ENCODE measurements around the gene DHCR24. TPM values are rescaled to one million over a fixed set of nuclear protein-coding genes. Genes with fewer than 3 reads are reported as not detected.

DHCR24 gene
- total RNA-seq, 1 donor from 2014 or later = 168 TPM

DNA sequence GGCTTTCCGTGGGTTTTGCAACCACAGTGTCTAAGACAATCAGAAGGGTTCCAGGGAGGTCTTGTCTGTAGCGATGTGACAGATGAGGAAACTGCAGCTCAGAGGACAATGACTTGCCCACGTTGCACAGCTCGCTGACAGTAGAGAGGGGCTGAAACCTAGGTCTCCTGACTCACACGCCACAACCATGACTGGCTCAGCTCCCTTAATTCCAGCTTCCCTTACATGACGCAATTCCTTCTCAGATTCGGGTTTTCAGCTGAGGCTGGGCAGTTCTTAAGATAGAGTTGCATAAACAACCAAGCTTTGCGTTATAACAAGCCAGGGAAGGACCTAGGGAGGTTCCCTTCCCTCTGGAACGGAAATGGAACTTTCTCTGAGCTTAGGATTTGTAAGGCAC is 36.3 kb downstream of the DHCR24 start:
- FAIRE-seq = peak; percentile 98
- Histone ChIP-seq H3K9me3 (ENCODE audit: insufficient read depth, low read depth, low read length) (no peaks in the 10 kb centered on the region), H3K27ac (ENCODE audit: low read depth, low read length) (peak overlapping the region; percentile 52), H3K4me1 (ENCODE audit: insufficient read depth, low read length) (peaks cover 23% of the 10 kb centered on the region), H2AFZ (ENCODE audit: low read depth, low read length) (no peak overlapping the region), H3K9ac (ENCODE audit: low read length) (peak overlapping the region; percentile 13), H4K20me1 (ENCODE audit: insufficient read depth, low read length) (peaks cover 6% of the 10 kb centered on the region), H3K4me2 (ENCODE audit: low read length) (peak overlapping the region; percentile 21), H3K36me3 (ENCODE audit: insufficient read depth, low read length) (peaks cover 43% of the 10 kb centered on the region), H3K4me3 (ENCODE audit: insufficient read depth, low read depth, low read length) (no peak overlapping the region), H3K27me3 (ENCODE audit: insufficient read depth, low read length) (no peaks in the 10 kb centered on the region), H3K79me2 (ENCODE audit: insufficient read depth, low read length) (peaks cover 4% of the 10 kb centered on the region)
- DNase-seq (ENCODE audit: low read depth) = peak; percentile 97
- no peaks in the 10 kb centered on the region for H3K27me3 Mint-ChIP-seq (ENCODE audit: low read depth, unreplicated experiment)
- H3K9me3 Mint-ChIP-seq (ENCODE audit: unreplicated experiment) = peaks cover 2% of the 10 kb centered on the region
- no peak for TF ChIP-seq EZH2 (IDR thresholded peaks at IDR 0.05; ENCODE audit: insufficient read depth, low read length)
- TF ChIP-seq, protein P1, sequence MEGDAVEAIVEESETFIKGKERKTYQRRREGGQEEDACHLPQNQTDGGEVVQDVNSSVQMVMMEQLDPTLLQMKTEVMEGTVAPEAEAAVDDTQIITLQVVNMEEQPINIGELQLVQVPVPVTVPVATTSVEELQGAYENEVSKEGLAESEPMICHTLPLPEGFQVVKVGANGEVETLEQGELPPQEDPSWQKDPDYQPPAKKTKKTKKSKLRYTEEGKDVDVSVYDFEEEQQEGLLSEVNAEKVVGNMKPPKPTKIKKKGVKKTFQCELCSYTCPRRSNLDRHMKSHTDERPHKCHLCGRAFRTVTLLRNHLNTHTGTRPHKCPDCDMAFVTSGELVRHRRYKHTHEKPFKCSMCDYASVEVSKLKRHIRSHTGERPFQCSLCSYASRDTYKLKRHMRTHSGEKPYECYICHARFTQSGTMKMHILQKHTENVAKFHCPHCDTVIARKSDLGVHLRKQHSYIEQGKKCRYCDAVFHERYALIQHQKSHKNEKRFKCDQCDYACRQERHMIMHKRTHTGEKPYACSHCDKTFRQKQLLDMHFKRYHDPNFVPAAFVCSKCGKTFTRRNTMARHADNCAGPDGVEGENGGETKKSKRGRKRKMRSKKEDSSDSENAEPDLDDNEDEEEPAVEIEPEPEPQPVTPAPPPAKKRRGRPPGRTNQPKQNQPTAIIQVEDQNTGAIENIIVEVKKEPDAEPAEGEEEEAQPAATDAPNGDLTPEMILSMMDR (IDR thresholded peaks at IDR 0.05; ENCODE audit: insufficient read depth, low read depth, low read length) = no peak
- H3K36me3 Mint-ChIP-seq (ENCODE audit: low read depth, unreplicated experiment) = peaks cover 51% of the 10 kb centered on the region
- no peak overlapping the region for H3K27ac Mint-ChIP-seq (ENCODE audit: unreplicated experiment)
- no peak overlapping the region for H3K4me3 Mint-ChIP-seq (ENCODE audit: unreplicated experiment)
- peaks cover 5% of the 10 kb centered on the region for H3K4me1 Mint-ChIP-seq (ENCODE audit: low read depth, unreplicated experiment)

GRCh38 chr1:54850069-54850730 is 36.8 kb downstream of the DHCR24 start:
- DNase-seq (ENCODE audit: low read depth) (peak; percentile 29), FAIRE-seq (no peak)
- peaks cover 6% of the 10 kb centered on the region for H4K20me1 ChIP-seq (ENCODE audit: insufficient read depth, low read length)
- H3K27me3 ChIP-seq (ENCODE audit: insufficient read depth, low read length) = no peaks in the 10 kb centered on the region
- no peak overlapping the region for H3K9ac ChIP-seq (ENCODE audit: low read length)
- Mint-ChIP-seq H3K4me1 (ENCODE audit: low read depth, unreplicated experiment) (peaks cover 5% of the 10 kb centered on the region), H3K27ac (ENCODE audit: unreplicated experiment) (peak overlapping the region; percentile 11), H3K27me3 (ENCODE audit: low read depth, unreplicated experiment) (no peaks in the 10 kb centered on the region), H3K4me3 (ENCODE audit: unreplicated experiment) (no peak overlapping the region), H3K36me3 (ENCODE audit: low read depth, unreplicated experiment) (peaks cover 51% of the 10 kb centered on the region), H3K9me3 (ENCODE audit: unreplicated experiment) (peaks cover 2% of the 10 kb centered on the region)
- H3K4me1 ChIP-seq (ENCODE audit: insufficient read depth, low read length) = peaks cover 23% of the 10 kb centered on the region
- H3K9me3 ChIP-seq (ENCODE audit: insufficient read depth, low read depth, low read length) = no peaks in the 10 kb centered on the region
- H3K27ac ChIP-seq (ENCODE audit: low read depth, low read length) = peak overlapping the region; percentile 21
- no peaks in the 10 kb centered on the region for H3K79me2 ChIP-seq (ENCODE audit: insufficient read depth, low read length)
- peaks cover 43% of the 10 kb centered on the region for H3K36me3 ChIP-seq (ENCODE audit: insufficient read depth, low read length)
- H2AFZ ChIP-seq (ENCODE audit: low read depth, low read length) = no peak overlapping the region
- no peak for TF ChIP-seq EZH2 (IDR thresholded peaks at IDR 0.05; ENCODE audit: insufficient read depth, low read length)
- TF ChIP-seq, protein P1 (IDR thresholded peaks at IDR 0.05; ENCODE audit: insufficient read depth, low read depth, low read length) = no peak
- peak overlapping the region; percentile 21 for H3K4me2 ChIP-seq (ENCODE audit: low read length)
- no peak overlapping the region for H3K4me3 ChIP-seq (ENCODE audit: insufficient read depth, low read depth, low read length)

Data from astrocyte (in vitro differentiated cells and primary cell).